NCI-H1048 (cell line): ENCODE measurements around the gene MREG.
"Not testable (repeated sequence)": the region's sequence is repeated elsewhere in the genome, so short reads cannot be mapped to it uniquely, and the experiment has no call there.

Source experiments
- DNase-seq: peaks from one replicate; lab custom pipeline; 2025; lab: John Stamatoyannopoulos, UW

MREG gene

GRCh38 chr2:215988556-215989207, 24.7 kb downstream of the MREG start:
- DNase-seq = not testable (repeated sequence)

GRCh38 chr2:215985257-215985656, 28.1 kb downstream of the MREG start:
- DNase-seq = no peak

GRCh38 chr2:215984661-215985060, 28.7 kb downstream of the MREG start:
- no peak for DNase-seq

- DNase-seq = no peak
Observed at GRCh38 chr2:215983581-215984351, 29.6 kb downstream of the MREG start.

GRCh38 chr2:215982465-215982875, 30.9 kb downstream of the MREG start:
- no peak for DNase-seq

- no peak for DNase-seq
Observed at GRCh38 chr2:215981115-215981514, 32.2 kb downstream of the MREG start.

GRCh38 chr2:215979620-215980019, 33.7 kb downstream of the MREG start:
- DNase-seq = no peak

- DNase-seq = no peak
Observed at GRCh38 chr2:215974700-215975429, 38.5 kb downstream of the MREG start.

GRCh38 chr2:215973954-215974699, 39.2 kb downstream of the MREG start:
- DNase-seq = no peak

- DNase-seq = no peak
Observed at GRCh38 chr2:215973145-215973792, 40.1 kb downstream of the MREG start.

- DNase-seq = no peak
Observed at GRCh38 chr2:215971671-215972070, 41.7 kb downstream of the MREG start.

GRCh38 chr2:215970894-215971293, 42.5 kb downstream of the MREG start:
- not testable (repeated sequence) for DNase-seq

- no peak for DNase-seq
Observed at GRCh38 chr2:215970425-215970824, 42.9 kb downstream of the MREG start.

GRCh38 chr2:215969131-215969841, 44.1 kb downstream of the MREG start:
- no peak for DNase-seq

- DNase-seq = no peak
Observed at GRCh38 chr2:215968499-215968898, 44.9 kb downstream of the MREG start.

GRCh38 chr2:215967590-215968378, 45.6 kb downstream of the MREG start:
- no peak for DNase-seq

GRCh38 chr2:215966951-215967350, 46.4 kb downstream of the MREG start:
- DNase-seq = peak; percentile 72

GRCh38 chr2:215966274-215966673, 47.1 kb downstream of the MREG start:
- DNase-seq = no peak

GRCh38 chr2:215965532-215966165, 47.7 kb downstream of the MREG start:
- no peak for DNase-seq

- no peak for DNase-seq
Observed at GRCh38 chr2:215961981-215962380, 51.4 kb downstream of the MREG start.
